SK-N-MC (cell line): ENCODE data around the gene NPS.

Experiments
- EZH2 ChIP-seq: fragments of 200-600 bp; sonication (generic); IDR thresholded peaks from one replicate; pipeline ENCODE4 v1.6.1; 2017; ENCODE audit warnings: antibody characterized with exemption
- POLR2AphosphoS5 ChIP-seq: IDR thresholded peaks from 2 replicates; pipeline ENCODE4 v1.6.1; 2012; ENCODE audit warnings: mild to moderate bottlenecking, low read depth, low read length, borderline replicate concordance

- TF ChIP-seq EZH2 = no peak
- TF ChIP-seq POLR2AphosphoS5 = no peak
Measured at GRCh38 chr10:127537924-127538323, 11.2 kb upstream of the NPS start.
